ENCODE results near the gene HPDL. TPM values are rescaled to one million over a fixed set of nuclear protein-coding genes. Genes with fewer than 3 reads are reported as not detected.
"Not testable (repeated sequence)": the region's sequence is repeated elsewhere in the genome, so short reads cannot be mapped to it uniquely, and the experiment has no call there.

HPDL gene
- 1 to 10 TPM in 1 of 2 donors, under 1 TPM in 1; 0.41 to 1.5 TPM for total RNA-seq

DNA sequence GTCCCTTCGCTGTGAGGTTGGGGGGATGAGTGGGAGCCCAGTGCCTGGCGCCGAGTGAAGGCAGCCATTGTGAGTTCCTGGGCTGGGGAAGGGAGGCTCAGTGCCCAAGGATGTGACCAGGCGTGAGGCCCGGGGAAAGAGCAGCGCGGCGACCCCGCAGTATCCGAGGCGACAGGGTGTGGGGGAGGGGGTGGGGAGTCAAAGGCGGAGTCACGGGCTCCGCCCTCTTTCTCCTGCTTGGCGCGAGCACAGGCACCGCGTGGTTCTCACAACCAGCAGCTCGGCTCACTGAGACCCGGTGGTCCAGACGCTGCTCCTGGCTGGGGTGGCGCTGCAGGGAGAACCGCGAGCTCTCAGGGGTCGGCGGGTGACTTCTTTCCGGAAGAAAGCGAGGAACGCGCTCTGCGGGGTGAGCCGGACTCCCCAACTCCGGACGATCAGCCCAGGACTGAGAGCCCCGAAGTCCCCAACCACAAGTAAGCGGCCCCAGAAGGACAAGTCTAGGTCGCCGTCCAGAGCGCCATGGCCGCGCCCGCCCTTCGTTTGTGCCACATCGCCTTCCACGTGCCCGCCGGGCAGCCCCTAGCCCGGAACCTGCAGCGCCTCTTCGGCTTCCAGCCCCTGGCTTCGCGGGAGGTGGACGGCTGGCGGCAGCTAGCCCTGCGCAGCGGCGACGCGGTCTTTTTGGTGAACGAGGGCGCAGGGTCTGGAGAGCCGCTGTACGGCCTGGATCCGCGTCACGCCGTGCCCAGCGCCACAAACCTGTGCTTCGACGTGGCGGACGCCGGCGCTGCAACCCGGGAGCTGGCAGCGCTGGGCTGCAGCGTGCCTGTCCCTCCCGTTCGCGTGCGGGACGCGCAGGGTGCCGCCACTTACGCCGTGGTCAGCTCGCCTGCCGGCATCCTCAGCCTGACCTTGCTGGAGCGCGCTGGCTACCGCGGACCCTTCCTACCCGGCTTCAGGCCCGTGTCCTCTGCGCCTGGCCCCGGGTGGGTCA, at the start of gene HPDL:
Gene HPDL (plus strand): TSS at position 269 of the 997 bp plus-strand sequence. CDS start 254 bp downstream, at position 523.
- H3K27me3 ChIP-seq (replicated peaks; ENCODE audit: insufficient read depth) = no peaks in the 10 kb centered on the region
- 22% methylated on average over 39 of the region's 96 CpGs for WGBS
- H3K36me3 ChIP-seq = no peaks in the 10 kb centered on the region
- intact Hi-C loops (cut with DNase I) = no loop called here
- H3K4me3 ChIP-seq = peak within 1 kb of the TSS; percentile 29 to 36
- peaks cover 6% of the 10 kb centered on the region for H3K4me1 ChIP-seq (replicated peaks)
- TF ChIP-seq POLR2AphosphoS5 (IDR thresholded peaks at IDR 0.05) (peak; percentile 19), POLR2A (IDR thresholded peaks at IDR 0.05) (no peak)
- TF ChIP-seq, protein P1, sequence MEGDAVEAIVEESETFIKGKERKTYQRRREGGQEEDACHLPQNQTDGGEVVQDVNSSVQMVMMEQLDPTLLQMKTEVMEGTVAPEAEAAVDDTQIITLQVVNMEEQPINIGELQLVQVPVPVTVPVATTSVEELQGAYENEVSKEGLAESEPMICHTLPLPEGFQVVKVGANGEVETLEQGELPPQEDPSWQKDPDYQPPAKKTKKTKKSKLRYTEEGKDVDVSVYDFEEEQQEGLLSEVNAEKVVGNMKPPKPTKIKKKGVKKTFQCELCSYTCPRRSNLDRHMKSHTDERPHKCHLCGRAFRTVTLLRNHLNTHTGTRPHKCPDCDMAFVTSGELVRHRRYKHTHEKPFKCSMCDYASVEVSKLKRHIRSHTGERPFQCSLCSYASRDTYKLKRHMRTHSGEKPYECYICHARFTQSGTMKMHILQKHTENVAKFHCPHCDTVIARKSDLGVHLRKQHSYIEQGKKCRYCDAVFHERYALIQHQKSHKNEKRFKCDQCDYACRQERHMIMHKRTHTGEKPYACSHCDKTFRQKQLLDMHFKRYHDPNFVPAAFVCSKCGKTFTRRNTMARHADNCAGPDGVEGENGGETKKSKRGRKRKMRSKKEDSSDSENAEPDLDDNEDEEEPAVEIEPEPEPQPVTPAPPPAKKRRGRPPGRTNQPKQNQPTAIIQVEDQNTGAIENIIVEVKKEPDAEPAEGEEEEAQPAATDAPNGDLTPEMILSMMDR (IDR thresholded peaks at IDR 0.05) = no peak
- H3K9me3 ChIP-seq = no peaks in the 10 kb centered on the region
- peak; percentile 46 for DNase-seq (ENCODE audit: low spot score)
- H3K27ac ChIP-seq = no peak within 1 kb of the TSS

DNA sequence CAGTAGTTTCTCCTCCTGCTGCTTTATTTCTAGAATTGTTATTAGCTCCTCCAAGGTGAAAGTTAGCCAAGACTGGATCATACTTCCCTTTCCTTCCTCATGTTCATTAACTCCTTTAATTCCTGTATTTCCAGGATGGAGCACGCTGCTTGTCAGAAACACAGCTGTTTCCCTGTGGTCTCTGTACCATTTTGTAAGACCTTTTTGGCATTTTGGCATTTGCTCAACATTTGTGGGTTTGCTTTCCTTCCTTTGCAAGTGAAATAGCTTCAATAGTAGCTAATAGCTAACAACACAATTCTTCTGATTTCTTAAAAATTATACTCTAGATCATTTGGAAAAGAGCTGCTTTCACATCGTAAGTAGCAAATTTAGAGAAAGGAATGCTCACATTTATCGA, 44.3 kb upstream of the HPDL start:
- H3K4me3 ChIP-seq = no peak overlapping the region
- intact Hi-C loops (cut with DNase I) = no loop called here
- DNase-seq (ENCODE audit: low spot score) = no peak
- no peak for TF ChIP-seq POLR2AphosphoS5 (IDR thresholded peaks at IDR 0.05)
- no peak for TF ChIP-seq POLR2A (IDR thresholded peaks at IDR 0.05)
- TF ChIP-seq, protein P1 (IDR thresholded peaks at IDR 0.05) = no peak
- H3K9me3 ChIP-seq = no peaks in the 10 kb centered on the region
- H3K36me3 ChIP-seq = no peaks in the 10 kb centered on the region
- H3K4me1 ChIP-seq (replicated peaks) = no peaks in the 10 kb centered on the region
- WGBS = 74% methylated on average over 3 of the region's 3 CpGs
- H3K27me3 ChIP-seq (replicated peaks; ENCODE audit: insufficient read depth) = no peaks in the 10 kb centered on the region
- no peak overlapping the region for H3K27ac ChIP-seq

DNA sequence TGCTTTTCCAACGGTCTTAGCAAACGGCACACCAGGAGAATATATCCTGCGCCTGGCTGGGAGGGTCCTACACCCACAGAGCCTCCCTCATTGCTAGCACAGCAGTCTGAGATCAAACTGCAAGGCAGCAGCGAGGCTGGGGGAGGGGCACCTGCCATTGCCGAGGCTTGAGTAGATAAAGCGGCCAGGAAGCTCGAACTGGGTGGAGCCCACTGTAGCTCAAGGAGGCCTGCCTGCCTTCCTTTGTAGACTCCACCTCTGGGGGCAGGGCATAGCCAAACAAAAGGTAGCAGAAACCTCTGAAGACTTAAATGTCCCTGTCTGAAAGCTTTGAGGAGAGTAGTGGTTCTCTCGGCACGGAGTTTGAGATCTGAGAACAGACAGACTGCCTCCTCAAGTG, 41.8 kb upstream of the HPDL start:
- H3K27me3 ChIP-seq (replicated peaks; ENCODE audit: insufficient read depth); H3K4me3 ChIP-seq; DNase-seq (ENCODE audit: low spot score); H3K9me3 ChIP-seq; H3K4me1 ChIP-seq (replicated peaks); H3K27ac ChIP-seq; intact Hi-C loops (cut with DNase I); H3K36me3 ChIP-seq: not testable (repeated sequence)
- whole genome bisulfite sequencing = 89% methylated on average over 9 of the region's 9 CpGs

DNA sequence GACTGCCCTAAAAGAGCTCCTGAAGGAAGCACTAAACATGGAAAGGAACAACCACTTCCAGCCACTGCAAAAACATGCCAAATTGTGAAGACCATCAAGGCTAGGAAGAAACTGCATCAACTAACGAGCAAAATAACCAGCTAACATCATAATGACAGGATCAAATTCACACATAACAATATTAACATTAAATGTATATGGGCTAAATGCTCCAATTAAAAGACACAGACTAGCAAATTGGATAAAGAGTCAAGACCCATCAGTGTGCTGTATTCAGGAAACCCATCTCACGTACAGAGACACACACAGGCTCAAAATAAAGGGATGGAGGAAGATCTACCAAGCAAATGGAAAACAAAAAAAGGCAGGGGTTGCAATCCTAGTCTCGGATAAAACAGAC, 40.2 kb upstream of the HPDL start:
- DNase-seq (ENCODE audit: low spot score); H3K27ac ChIP-seq: not testable (repeated sequence)
- 68% methylated on average over 2 of the region's 3 CpGs for WGBS

DNA sequence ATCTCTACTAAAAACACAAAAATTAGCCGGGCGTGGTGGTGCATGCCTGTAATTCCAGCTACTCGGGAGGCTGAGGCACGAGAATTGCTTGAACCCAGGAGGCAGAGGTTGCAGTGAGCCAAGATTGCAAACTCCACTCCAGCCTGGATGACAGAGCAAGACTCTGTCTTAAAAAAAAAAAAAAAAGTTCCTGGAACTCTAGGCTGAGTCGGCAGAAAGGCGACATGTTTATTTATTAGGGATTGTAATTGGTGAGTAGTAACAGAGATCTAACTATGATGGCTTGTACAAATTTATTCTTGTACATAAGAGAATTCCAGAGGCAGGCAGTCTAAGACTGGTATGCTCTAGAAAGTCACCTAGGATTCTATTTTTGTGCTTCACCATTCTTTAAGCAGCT, 35.7 kb upstream of the HPDL start:
- intact Hi-C loops (cut with DNase I) = not testable (repeated sequence)
- 77% methylated on average over 6 of the region's 6 CpGs for WGBS

More for the DNA sequence above, 40.2 kb upstream of the HPDL start:
- H3K36me3 ChIP-seq; H3K4me1 ChIP-seq (replicated peaks); H3K9me3 ChIP-seq; intact Hi-C loops (cut with DNase I); H3K4me3 ChIP-seq; H3K27me3 ChIP-seq (replicated peaks; ENCODE audit: insufficient read depth): not testable (repeated sequence)

DNA sequence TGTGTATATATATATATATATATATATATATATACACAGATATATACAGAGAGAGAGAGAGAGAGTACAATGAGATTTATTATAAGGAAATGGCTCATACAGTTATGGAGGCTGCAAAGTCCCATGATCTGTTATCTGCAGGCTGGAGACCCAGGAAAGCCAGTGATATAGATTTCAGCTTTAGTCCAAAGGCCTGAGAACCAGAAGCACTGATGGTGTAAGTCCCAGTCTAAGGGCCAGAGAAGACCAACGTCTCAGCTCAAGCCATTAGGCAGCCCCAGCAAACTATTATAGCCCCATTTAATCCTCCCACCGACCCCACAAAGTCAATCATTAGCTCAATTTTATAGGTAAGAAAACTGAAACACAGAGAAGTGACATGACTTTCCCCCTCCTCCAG, 35.0 kb upstream of the HPDL start:
- H3K9me3 ChIP-seq = no peaks in the 10 kb centered on the region
- DNase-seq (ENCODE audit: low spot score) = no peak
- no peaks in the 10 kb centered on the region for H3K27me3 ChIP-seq (replicated peaks; ENCODE audit: insufficient read depth)
- H3K4me1 ChIP-seq (replicated peaks) = no peaks in the 10 kb centered on the region
- no peaks in the 10 kb centered on the region for H3K36me3 ChIP-seq
- TF ChIP-seq POLR2A (IDR thresholded peaks at IDR 0.05) (no peak), POLR2AphosphoS5 (IDR thresholded peaks at IDR 0.05) (no peak)
- TF ChIP-seq, protein P1 (IDR thresholded peaks at IDR 0.05) = no peak
- 37% methylated on average over 2 of the region's 2 CpGs for WGBS
- H3K27ac ChIP-seq = no peak overlapping the region
- intact Hi-C loops (cut with DNase I) = no loop called here
- no peak overlapping the region for H3K4me3 ChIP-seq

More for the DNA sequence above, 35.7 kb upstream of the HPDL start:
- H3K36me3 ChIP-seq; H3K4me1 ChIP-seq (replicated peaks); DNase-seq (ENCODE audit: low spot score); H3K27ac ChIP-seq; H3K4me3 ChIP-seq; H3K9me3 ChIP-seq; H3K27me3 ChIP-seq (replicated peaks; ENCODE audit: insufficient read depth): not testable (repeated sequence)

Measured in prostate gland (tissue), 2 donors.